PC-9 (cell line): ENCODE measurements around the gene TNS1.

Source experiments
- EZH2 ChIP-seq: fragments of 200-600 bp; sonication (generic); IDR thresholded peaks from 2 replicates; pipeline ENCODE4 v1.8.0; 2017; ENCODE audit warnings: antibody characterized with exemption, low read depth
- TF ChIP-seq, protein P1 (sequence below): fragments of 200-600 bp; sonication (generic); conservative IDR thresholded peaks from 2 replicates; pipeline ENCODE4 v1.6.1; 2017; ENCODE audit warnings: mixed run types, antibody characterized with exemption, mild to moderate bottlenecking, moderate library complexity

DNA sequence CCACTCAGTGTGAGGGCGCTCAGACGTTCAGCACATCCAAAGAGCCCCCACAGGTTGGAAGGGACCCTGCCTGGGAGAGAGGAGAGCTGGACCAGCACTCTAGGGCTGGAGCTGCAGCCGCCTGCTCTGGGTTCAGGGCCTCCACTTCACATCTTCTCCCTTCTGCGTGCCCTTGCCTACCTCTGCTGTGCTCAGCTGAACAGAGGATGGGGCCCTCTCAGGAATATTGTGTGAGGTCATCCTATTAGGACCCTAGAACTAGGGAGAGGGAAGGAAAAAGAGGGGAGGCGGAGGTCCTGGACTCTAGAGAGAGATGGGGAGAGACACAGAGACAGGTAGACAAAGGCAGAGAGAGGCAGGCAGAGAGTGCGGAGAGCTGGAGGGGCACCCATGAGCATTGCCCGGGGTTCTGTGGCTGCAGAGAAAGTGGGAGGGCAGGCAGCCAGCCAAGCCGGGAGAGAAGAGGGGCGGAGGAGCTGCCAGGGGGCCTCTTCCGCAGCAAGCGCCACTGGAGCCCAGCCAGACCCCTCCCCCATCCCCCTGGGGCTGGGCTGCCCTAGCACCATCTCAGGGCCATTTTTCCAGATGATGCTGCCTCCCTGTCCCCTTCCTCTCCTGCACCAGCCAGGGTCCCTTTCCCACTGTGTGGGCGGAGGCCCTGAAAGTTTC is 8.3 kb upstream of the TNS1 start:
- TF ChIP-seq, protein P1, sequence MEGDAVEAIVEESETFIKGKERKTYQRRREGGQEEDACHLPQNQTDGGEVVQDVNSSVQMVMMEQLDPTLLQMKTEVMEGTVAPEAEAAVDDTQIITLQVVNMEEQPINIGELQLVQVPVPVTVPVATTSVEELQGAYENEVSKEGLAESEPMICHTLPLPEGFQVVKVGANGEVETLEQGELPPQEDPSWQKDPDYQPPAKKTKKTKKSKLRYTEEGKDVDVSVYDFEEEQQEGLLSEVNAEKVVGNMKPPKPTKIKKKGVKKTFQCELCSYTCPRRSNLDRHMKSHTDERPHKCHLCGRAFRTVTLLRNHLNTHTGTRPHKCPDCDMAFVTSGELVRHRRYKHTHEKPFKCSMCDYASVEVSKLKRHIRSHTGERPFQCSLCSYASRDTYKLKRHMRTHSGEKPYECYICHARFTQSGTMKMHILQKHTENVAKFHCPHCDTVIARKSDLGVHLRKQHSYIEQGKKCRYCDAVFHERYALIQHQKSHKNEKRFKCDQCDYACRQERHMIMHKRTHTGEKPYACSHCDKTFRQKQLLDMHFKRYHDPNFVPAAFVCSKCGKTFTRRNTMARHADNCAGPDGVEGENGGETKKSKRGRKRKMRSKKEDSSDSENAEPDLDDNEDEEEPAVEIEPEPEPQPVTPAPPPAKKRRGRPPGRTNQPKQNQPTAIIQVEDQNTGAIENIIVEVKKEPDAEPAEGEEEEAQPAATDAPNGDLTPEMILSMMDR = no peak
- TF ChIP-seq EZH2 = no peak
